Endometrial microvascular endothelial cells (primary cell): ENCODE results near the gene PIGU. TPM values are rescaled to one million over a fixed set of nuclear protein-coding genes. Genes with fewer than 3 reads are reported as not detected.

ENCODE experiments used
- in situ Hi-C: cut with HindIII; loops from 2 replicates; pipeline ENCODE4 v1.10.0; 2017; ENCODE audit warnings: low sequenced_read_pairs, low pct_unique_long_range_greater_than_20kb; ENCODE audit errors: inconsistent ontology term
- total RNA-seq: library from RNA; depleted of rRNA; stranded (reverse); fragments of >200 nt; gene quantifications from one replicate; pipeline ENCODE4 v1.2.3, GENCODE V29; 2015; ENCODE audit errors: inconsistent ontology term

Gene PIGU
- total RNA-seq, 1 donor from 2014 or later, result 22.5 TPM

DNA sequence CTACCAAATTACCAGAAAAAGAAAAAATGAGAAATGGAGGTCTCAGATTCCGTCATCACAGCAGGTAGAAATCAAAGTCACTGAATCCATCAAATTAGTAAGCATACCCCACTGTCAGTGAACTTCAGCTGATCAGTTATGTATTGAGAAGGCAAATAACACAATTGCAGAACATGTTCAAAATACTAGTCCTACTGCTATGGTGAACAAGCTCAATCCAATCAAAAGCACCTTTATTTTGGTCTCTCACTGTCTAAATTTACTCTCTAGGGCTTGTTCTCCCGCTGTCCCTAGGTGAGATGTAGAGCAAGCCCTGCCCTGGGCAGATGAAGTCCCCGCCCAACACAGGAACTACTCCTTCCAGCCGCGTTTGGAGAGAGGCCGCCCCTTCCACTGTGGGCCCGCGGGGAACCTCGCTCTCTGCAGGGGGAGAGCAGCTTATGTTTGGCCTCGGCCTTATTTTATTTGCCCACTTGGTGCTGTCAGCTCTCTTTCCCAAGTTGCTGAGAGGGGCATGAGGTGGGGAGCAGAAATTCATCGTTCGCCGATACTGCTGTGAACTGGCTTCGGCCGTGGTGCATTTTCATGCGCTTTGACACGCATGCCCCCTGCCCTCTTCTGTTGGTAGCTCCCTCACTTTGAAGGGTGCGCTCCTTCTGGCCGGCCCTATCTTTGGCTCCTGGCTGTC, 132.6 kb downstream of the PIGU start:
- in situ Hi-C loops, result no loop called here

DNA sequence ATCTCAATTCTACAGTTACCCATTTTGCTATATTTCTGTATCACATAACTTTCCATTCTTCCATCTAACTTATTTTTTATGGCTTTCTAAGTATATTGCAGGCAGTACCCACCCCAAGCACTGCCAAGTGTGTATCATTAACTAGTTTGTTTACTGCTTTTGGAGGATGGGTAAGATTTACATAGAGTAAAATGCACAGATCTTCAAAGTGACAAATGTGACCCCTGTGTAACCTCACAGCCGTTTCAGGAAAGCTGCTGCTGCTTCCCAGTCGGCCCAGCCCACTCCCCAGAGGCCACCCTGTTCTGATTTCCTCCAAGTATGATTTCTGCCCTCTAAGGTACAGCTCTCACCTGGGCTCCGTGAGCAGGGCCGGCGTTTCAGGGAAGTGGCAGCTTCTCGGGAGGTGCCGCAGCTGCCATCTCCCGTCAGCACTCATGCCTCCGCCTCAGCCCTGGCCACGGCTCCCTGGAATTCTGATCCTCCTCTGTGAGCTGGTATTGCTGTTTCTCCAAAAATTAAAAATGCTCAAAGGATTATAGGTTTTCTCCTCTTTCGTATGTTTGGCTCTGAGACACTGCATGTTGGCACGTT, 133.3 kb downstream of the PIGU start:
- in situ Hi-C loops, result no loop called here

DNA sequence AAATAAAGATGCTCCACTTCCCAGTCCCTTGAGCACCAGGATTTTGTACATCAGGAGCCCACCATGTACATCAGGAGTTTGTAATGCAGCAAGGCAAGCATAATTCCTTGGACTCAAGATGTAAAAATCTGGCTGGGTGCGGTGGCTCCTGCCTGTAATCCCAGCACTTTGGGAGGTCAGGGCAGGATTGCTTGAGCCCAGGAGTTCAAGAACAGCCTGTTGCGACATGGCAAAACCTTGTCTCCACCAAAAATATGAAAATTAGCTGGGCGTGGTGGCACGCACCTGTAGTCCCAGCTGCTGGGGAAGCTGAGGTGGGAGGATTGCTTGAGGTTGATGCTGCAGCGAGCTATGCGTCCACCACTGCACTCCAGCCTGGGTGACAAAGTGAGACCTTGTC, 134.5 kb downstream of the PIGU start:
- in situ Hi-C loops, result no loop called here

DNA sequence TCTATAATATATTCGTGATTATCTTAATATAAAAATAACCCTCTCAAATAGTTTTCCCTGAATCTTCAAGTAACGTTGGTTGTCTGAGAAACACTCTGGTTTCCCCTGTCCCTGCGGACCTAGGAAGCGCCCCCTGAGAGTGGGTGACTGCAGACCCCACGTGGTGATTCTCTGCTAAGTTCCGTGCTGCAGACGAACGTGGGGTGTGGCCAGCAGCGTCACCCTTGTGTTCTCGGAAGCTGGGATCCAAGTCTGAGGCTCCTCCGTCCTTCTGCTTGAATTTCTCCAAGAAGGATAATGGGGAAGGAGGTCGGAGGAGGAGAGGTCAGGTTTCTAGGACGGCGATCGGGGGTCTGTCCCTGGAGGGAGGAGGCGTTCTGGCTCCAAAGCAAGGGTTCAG, 135.0 kb downstream of the PIGU start:
- in situ Hi-C loops, result no loop called here

DNA sequence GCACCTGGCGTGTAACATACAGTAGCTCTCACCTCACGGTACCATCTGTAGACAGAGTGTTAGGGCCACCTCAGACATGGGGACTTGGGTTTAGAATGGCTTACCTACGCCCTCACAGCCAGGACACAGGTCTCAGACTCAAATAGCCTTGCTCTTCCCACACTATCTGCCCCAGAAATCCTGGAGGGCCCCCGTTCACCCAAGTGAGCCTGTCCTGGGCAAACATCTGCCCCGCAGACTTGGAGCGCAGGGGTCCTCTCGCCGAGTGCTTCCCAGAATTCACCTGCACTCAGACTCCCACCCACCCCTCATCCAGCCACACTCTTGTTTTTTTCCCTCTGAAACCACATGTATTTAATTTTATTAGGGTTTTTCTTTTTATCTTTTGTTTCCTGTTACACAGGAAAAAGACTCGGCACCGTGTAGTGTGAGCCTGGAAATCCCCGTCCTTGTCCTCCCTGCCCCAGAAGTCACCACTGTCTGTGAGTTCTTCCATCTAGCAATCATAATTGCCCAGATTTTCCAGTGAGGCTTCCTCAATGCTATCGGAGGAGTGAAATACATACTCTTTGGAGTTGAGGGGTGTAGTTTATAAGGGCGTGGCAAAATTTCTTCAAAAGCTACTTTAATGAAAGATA, 135.5 kb downstream of the PIGU start:
- in situ Hi-C loops, result no loop called here

DNA sequence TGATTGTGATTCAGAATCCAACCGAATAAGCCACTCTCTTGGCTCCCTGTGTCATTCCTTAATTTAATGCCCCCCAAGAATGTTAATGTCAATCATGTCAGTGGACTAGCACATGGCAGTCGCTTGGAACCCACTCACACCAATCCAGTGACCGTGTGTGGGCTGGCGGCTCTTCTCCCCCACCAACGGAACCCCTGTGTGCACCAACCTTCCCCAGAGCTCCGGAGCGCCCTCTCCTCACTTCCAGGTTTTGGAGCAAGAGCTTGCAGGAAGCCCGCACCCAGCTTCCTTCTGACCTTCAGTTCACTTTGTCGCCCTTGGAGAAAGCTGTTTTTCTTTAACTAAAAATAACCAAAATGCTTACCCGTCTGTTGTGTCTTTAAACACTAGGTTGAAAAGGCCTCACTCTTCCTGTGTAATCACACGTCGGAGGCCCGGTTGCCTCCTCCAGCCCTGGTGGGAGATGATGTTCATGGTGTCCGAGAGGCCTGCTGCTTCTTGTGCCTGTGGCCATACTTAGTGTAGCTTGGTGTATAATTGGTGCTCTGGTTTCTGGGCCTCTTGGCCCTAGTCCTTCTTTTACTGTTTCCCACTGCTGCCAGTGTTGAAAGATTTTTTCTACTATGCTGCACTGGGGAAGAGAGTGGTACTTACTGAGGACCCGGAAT, 136.2 kb downstream of the PIGU start:
- in situ Hi-C loops, result no loop called here

DNA sequence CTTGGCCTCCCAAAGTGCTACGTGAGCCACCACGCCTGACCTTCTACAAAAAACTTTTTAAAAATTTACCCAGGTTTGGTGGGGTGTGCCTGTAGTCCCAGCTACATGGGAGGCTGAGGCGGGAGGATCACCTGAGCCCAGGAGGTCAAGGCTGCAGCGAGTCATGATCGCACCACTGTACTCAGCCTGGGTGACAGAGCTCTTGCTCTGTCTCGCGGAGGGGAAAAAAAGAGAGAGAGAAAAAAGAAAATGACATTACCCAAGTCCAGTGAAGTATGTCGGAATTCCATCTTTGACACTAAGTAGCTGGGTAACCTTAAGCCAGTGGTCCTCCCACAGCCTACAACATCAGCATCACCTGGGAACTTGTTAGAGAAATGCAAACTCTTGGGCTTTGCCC, 137.1 kb downstream of the PIGU start:
- in situ Hi-C loops, result loop anchor here (5.0 kb wide), 1 partner anchor 173 kb away; no protein-coding TSS in a partner anchor

DNA sequence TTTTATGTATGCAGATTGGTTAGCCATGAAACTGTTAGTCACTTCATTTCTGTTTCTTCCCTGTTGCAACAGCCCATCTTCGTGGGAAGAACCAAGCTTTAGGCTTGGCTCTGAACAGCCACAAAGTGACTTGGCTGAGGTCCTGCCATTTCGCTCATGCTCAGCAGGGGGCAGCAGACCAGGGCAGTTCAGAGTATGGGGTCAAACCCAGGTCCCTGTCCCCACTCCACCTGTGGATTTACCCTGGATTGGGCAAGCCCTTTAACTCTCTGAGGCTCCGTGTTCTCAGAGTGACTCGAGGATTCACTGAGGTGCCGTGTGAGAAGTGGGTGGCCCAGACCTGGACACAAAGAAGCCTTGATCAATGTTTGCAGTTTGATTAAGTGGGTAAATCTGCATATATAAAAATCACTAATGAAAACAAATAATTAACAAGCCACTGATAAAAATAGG, 138.2 kb downstream of the PIGU start:
- in situ Hi-C loops, result loop anchor here (5.0 kb wide), 1 partner anchor 174 kb away; no protein-coding TSS in a partner anchor

DNA sequence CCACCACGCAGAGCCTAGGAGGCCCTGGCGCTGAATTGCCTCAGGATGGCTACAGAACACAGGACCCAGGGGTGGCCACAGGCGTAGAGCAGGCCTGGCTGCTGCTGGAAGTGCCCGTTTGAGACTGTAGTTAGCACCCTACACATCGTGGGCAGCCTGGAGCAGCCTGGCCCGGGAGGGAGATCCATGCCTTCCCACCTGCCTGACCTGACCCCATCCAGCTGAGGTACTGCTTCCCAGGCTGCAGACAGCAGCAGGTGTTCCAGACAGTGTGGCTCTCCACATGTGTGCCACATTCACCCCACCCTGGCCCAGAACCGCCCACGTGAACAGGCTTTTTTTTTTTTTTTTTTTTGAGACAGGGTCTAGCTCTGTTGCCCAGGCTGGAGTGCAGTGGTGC, 139.2 kb downstream of the PIGU start:
- in situ Hi-C loops, result loop anchor here (5.0 kb wide), 1 partner anchor 175 kb away; no protein-coding TSS in a partner anchor

DNA sequence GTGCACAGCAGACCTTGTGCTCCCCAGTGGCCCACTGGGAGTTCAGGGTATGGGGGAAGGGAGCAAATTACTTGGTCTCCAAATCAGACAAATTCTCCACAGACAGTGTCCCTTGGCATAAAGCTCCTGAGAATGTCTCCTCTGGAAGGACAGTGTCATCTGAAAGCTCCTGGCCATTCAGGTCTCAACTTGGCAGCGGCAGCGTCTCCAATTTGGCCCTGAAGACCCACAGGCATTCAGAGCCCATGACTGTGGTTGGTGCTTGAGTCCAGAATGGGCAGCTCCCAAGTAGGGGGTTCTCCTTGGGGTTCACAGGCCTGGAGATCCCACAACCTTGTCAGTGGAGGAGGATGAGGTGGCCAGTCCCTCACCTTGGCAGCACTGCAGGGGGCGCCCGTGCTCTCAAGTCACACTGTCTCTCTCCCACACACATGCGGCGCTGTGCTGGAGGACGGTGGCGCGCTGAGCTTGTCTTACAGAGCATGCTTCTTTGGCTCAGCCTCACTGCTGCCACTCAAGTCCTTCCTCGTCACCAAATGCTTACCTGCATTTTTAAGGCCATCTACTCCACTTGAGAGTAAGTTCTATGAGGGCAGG, 140.0 kb downstream of the PIGU start:
- in situ Hi-C loops, result loop anchor here (5.0 kb wide), 1 partner anchor 175 kb away; no protein-coding TSS in a partner anchor

DNA sequence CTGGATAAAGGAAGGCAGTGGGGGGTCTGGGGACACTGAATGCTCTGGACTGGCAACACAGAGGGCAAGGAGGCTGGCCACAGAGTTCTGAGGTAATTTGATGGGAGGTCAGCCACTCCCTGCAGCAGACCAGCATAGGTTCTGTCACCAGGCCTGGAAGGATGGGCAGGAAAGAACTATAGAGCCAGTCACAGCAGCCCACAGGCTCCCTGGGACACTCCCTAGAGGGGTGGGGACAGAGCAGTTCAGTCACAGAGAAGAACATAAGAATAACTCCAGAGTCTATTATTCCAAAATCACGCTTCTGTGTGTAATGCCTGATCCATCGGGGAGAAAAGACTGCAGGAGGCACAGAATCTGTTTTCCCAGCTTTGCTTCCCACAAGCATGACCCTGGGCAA, 141.0 kb downstream of the PIGU start:
- in situ Hi-C loops, result loop anchor here (5.0 kb wide), 1 partner anchor 176 kb away; no protein-coding TSS in a partner anchor

DNA sequence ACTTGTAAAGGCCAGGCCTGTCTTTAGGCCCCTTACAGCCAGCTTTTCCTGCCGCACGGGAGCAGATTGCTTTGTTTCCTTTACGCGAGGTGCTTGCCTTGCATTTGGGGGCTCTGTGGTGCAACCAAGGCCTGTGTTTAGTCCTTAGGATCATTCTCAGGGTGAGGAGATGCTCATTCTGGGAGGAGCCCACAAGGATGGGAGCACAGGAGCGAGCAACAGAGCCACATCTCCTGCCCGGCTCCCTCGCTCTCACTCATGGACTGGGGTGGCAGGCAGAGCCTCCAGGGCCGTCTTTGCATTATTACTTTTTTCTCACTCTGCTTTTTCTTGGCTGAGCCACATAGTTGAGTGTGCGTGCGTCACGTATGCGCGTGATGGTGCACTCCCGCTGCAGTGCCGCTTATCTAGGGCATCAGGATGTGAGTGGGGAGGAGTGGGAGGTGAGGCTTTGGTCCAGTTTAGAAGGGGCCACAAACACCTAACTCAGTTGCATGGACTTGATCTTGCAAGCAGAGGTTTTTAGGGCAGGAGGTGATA, 141.5 kb downstream of the PIGU start:
- in situ Hi-C loops, result loop anchor here (5.0 kb wide), 1 partner anchor 177 kb away; no protein-coding TSS in a partner anchor

DNA sequence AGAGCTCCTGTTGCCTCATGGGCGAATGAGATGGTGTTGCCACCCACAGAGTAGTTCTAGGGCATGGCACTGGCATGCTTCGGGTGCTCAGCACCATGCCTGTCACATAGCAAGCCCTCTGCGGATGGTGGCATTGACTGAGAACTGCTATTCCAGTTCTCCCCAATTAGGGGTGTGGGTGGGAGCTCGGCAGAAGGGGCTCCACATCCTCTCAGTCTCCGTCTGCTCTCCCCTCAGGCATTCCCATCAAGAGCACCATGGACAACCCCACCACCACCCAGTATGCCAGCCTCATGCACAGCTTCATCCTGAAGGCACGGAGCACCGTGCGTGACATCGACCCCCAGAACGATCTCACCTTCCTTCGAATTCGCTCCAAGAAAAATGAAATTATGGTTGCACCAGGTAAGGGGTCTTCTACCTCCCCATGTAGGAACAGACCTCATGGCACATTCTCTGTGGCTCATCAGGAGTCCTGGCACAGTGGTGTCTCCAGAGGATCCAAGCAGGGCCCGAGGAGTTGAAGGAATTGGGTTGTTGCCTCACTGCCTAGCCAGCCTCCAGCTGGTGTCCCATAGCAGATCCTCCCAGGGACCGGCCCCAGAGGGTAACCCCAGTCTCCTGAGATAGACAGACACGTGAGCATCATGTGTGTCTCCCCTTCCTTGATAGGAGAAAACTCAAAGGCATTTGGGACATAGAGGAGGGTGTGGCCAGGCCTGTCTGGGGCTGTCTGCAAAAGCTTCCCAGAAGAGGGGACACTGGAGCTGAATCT, 142.3 kb downstream of the PIGU start:
- in situ Hi-C loops, result loop anchor here (5.0 kb wide), 1 partner anchor 178 kb away; no protein-coding TSS in a partner anchor

DNA sequence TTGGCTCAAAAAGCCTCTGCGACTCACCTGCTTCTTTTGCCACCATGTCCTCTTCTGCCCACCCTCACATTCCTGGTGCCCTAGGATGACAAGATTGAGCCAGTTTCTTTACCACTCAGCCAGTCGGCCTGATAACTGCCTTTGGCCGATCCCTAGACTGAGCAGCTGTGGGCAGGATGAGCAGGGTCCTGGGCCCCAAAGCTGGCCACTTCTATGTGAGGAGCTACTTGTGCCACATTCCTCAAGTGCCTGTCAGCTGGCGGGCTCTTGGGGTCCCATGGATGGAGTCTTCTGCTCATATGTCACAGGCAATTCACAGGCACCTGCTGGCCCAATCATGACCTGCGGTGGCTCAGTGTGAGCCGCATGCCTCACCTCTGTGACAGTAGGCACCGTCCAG, 144.1 kb downstream of the PIGU start:
- in situ Hi-C loops, result no loop called here

DNA sequence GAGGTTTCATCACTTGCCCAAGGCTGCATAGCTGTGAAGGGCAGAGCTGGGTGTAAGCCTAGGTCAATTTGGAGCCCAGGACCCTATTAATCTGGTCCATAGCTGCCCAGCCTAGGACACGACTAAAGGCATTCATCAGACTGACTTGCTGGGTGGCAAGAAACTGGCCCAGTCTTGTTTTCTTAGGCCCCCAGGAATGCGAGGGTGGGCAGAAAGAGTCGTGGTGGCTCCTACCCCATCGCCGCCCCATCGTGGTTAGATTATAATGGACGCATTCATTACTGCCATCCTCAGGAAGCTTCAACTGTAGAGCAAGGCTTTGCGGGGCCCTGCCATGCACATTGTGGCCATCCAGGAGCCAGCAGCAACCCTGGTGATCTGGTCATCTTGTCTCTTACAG, 144.6 kb downstream of the PIGU start:
- in situ Hi-C loops, result no loop called here

DNA sequence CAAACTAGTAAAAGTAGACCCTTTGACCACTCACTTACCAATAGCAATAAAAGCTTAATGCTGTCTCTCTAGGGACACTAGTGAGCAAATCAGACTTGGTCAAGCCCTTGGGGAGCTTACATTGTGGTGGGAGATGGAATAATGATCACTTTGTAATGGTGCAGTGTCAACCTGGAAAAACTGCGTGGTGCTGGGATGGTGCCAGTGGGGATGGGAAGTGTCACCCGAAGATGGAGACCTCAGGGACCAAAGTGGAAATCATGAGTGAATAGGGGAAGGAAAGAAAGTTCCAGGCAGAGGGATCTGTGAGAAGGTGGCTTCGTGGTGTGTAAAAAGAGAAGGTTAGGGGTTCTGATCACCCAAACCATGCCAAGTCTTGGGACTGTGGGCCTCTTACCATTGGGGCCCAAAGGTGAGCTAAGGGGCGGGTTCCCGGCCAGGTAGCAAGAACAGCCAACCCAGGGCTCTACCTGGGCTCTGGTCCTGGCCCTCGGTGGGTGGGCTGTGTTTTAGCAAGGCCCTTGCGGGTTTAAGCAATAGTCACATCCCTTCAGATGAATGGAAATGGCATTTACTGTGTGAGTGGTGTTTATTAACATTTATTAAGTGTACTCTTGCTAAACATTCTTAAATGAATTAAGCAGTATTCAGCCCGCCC, 145.2 kb downstream of the PIGU start:
- in situ Hi-C loops, result no loop called here

DNA sequence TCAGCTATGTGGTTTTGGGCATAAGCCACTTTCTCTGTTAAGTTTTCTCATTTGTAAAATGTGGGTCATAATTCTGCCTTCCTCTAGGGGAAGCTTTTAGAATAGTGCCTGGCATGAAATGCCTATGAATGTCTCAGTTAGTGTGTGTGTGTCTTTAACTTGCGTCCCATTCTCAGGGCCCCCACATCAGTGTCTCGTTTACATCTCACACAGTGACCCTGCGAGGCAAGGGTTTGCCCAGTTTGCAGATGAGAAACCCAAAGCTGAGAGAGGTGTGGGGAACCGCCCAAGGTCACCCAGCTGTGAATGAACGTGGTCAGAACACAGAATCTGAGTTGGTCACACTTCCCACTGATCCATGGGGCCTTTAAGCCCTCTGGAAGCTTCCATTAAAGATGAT, 146.6 kb downstream of the PIGU start:
- in situ Hi-C loops, result no loop called here

DNA sequence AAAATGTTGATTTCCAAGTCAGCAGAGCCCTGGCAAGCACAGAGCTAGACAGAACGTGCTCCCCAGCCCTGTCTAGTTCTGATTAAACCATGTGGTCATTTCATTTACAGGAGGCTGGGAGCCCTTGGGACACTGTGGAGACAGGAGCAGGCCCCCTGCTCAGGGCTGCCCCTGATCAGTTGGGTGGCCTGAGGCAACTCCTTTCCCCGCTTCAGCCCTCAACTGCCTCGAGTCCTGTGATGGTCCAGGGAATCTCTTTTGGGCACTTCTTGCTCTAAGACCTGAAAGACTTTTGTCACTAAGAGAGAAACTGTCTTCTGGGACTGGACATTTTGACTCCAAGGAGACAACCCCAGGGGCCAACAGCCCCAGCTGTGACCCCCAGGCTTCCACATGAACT, 147.2 kb downstream of the PIGU start:
- in situ Hi-C loops, result no loop called here
